ENCODE data around the gene CDH4. TPM values are rescaled to one million over a fixed set of nuclear protein-coding genes. Genes with fewer than 3 reads are reported as not detected.

CDH4 gene
- total RNA-seq, 1 experiment from 2014 or later: 25.0 TPM

- no TSS peak for BruUV-seq (replicated peaks)
- Mint-ChIP-seq H3K4me3 (ENCODE audit: unreplicated experiment) (no peak overlapping the region), H3K4me1 (ENCODE audit: insufficient read depth, unreplicated experiment) (peaks cover 4% of the 10 kb centered on the region), H3K9me3 (ENCODE audit: unreplicated experiment) (no peaks in the 10 kb centered on the region), H3K27ac (ENCODE audit: low read depth, unreplicated experiment) (no peak overlapping the region), H3K27me3 (ENCODE audit: insufficient read depth, unreplicated experiment) (no peaks in the 10 kb centered on the region), H3K36me3 (ENCODE audit: insufficient read depth, unreplicated experiment) (no peaks in the 10 kb centered on the region)
- ChIA-PET CTCF (no interaction called here), POLR2A (no interaction called here)
- TF ChIP-seq, protein P1, sequence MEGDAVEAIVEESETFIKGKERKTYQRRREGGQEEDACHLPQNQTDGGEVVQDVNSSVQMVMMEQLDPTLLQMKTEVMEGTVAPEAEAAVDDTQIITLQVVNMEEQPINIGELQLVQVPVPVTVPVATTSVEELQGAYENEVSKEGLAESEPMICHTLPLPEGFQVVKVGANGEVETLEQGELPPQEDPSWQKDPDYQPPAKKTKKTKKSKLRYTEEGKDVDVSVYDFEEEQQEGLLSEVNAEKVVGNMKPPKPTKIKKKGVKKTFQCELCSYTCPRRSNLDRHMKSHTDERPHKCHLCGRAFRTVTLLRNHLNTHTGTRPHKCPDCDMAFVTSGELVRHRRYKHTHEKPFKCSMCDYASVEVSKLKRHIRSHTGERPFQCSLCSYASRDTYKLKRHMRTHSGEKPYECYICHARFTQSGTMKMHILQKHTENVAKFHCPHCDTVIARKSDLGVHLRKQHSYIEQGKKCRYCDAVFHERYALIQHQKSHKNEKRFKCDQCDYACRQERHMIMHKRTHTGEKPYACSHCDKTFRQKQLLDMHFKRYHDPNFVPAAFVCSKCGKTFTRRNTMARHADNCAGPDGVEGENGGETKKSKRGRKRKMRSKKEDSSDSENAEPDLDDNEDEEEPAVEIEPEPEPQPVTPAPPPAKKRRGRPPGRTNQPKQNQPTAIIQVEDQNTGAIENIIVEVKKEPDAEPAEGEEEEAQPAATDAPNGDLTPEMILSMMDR (IDR thresholded peaks at IDR 0.05; ENCODE audit: unreplicated experiment): no peak
- intact Hi-C loops (cut with micrococcal nuclease): no loop called here
- no peak for DNase-seq (ENCODE audit: unreplicated experiment)
Observed at GRCh38 chr20:61396262-61396848, 144.3 kb downstream of the CDH4 start.

DNA sequence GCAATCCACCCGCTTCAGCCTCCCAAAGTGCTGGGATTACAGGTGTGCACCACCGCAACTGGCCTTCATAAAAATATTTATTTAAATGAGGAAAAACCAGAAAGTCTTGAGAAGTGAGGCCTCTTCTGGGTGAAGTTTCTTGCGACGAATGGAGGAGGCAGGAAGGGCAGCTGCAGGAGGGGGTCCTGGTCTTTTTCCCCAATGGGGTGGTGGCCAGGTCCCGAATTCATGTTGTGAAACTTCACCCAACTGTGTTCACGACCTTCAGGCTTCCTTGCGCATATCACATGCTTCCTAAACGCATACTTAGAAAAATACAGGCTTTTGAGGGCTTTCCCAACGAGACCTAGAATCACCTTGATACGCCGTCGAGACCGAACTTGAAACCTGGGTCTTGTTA lies 145.1 kb downstream of the CDH4 start:
- intact Hi-C loops (cut with micrococcal nuclease): no loop called here
- CTCF ChIA-PET: interaction anchor here (0.6 kb wide), 1 partner anchor 72 kb away, joined by 3 read pairs; no protein-coding TSS in a partner anchor
- no peaks in the 10 kb centered on the region for H3K9me3 Mint-ChIP-seq (ENCODE audit: unreplicated experiment)
- TF ChIP-seq, protein P1 (IDR thresholded peaks at IDR 0.05; ENCODE audit: unreplicated experiment): no peak
- BruUV-seq (replicated peaks): no TSS peak
- H3K27me3 Mint-ChIP-seq (ENCODE audit: insufficient read depth, unreplicated experiment): no peaks in the 10 kb centered on the region
- no peak overlapping the region for H3K4me3 Mint-ChIP-seq (ENCODE audit: unreplicated experiment)
- H3K27ac Mint-ChIP-seq (ENCODE audit: low read depth, unreplicated experiment): no peak overlapping the region
- H3K36me3 Mint-ChIP-seq (ENCODE audit: insufficient read depth, unreplicated experiment): no peaks in the 10 kb centered on the region
- DNase-seq (ENCODE audit: unreplicated experiment): no peak
- H3K4me1 Mint-ChIP-seq (ENCODE audit: insufficient read depth, unreplicated experiment): no peaks in the 10 kb centered on the region
- POLR2A ChIA-PET: no interaction called here

- intact Hi-C loops (cut with micrococcal nuclease): no loop called here
- H3K9me3 Mint-ChIP-seq (ENCODE audit: unreplicated experiment): no peaks in the 10 kb centered on the region
- H3K4me3 Mint-ChIP-seq (ENCODE audit: unreplicated experiment): no peak overlapping the region
- no TSS peak for BruUV-seq (replicated peaks)
- ChIA-PET POLR2A (interaction anchor here (0.7 kb wide), 1 partner anchor 16 kb away, joined by 3 read pairs; no protein-coding TSS in a partner anchor), CTCF (interaction anchor here (0.7 kb wide), 1 partner anchor 185 kb away, joined by 3 read pairs; no protein-coding TSS in a partner anchor)
- H3K27me3 Mint-ChIP-seq (ENCODE audit: insufficient read depth, unreplicated experiment): no peaks in the 10 kb centered on the region
- H3K4me1 Mint-ChIP-seq (ENCODE audit: insufficient read depth, unreplicated experiment): no peaks in the 10 kb centered on the region
- no peaks in the 10 kb centered on the region for H3K36me3 Mint-ChIP-seq (ENCODE audit: insufficient read depth, unreplicated experiment)
- DNase-seq (ENCODE audit: unreplicated experiment): no peak
- TF ChIP-seq, protein P1 (IDR thresholded peaks at IDR 0.05; ENCODE audit: unreplicated experiment): no peak
- H3K27ac Mint-ChIP-seq (ENCODE audit: low read depth, unreplicated experiment): no peak overlapping the region
Observed at GRCh38 chr20:61397790-61398189, 145.7 kb downstream of the CDH4 start.

- Mint-ChIP-seq H3K27ac (ENCODE audit: low read depth, unreplicated experiment) (no peak overlapping the region), H3K4me1 (ENCODE audit: insufficient read depth, unreplicated experiment) (no peaks in the 10 kb centered on the region), H3K9me3 (ENCODE audit: unreplicated experiment) (no peaks in the 10 kb centered on the region), H3K4me3 (ENCODE audit: unreplicated experiment) (no peak overlapping the region), H3K36me3 (ENCODE audit: insufficient read depth, unreplicated experiment) (peaks cover 6% of the 10 kb centered on the region), H3K27me3 (ENCODE audit: insufficient read depth, unreplicated experiment) (no peaks in the 10 kb centered on the region)
- TF ChIP-seq, protein P1 (IDR thresholded peaks at IDR 0.05; ENCODE audit: unreplicated experiment): no peak
- CTCF ChIA-PET: interaction anchor here (0.6 kb wide), 1 partner anchor 1137 kb away, joined by 4 read pairs; no protein-coding TSS in a partner anchor
- intact Hi-C loops (cut with micrococcal nuclease): no loop called here
- no TSS peak for BruUV-seq (replicated peaks)
- DNase-seq (ENCODE audit: unreplicated experiment): no peak
- POLR2A ChIA-PET: no interaction called here
Observed at GRCh38 chr20:61399433-61399832, 147.4 kb downstream of the CDH4 start.

All from MCF 10A (cell line).